ENCODE results near the gene PGAP6. TPM values are rescaled to one million over a fixed set of nuclear protein-coding genes. Genes with fewer than 3 reads are reported as not detected.

Gene PGAP6
- total RNA-seq, 4 donors from 2014 or later = 32.8 to 53.5 (median 46.3) TPM

- WGBS = 85% methylated on average over 16 of the region's 17 CpGs
- H3K4me3 ChIP-seq = no peak overlapping the region
- TF ChIP-seq POLR2AphosphoS5 (IDR thresholded peaks at IDR 0.05) (no peak), EP300 (IDR thresholded peaks at IDR 0.05) (no peak), POLR2A (IDR thresholded peaks at IDR 0.05; ENCODE audit: low read depth) (no peak), CTCF (IDR thresholded peaks at IDR 0.05) (no peak)
- H3K27me3 ChIP-seq = no peaks in the 10 kb centered on the region
- no peaks in the 10 kb centered on the region for H3K9me3 ChIP-seq
- no peak overlapping the region for H3K27ac ChIP-seq (replicated peaks in 1 of 4)
- intact Hi-C loops (cut with DNase I) = no loop called here
- peaks cover 27 to 65% (median 39%) of the 10 kb centered on the region in 4 donors for H3K4me1 ChIP-seq
- peaks cover 0 to 10% (median 5%) of the 10 kb centered on the region in 4 donors for H3K36me3 ChIP-seq
- no peak for DNase-seq (ENCODE audit: extremely low spot score)
Observed at GRCh38 chr16:324201-324450, 57.7 kb downstream of the PGAP6 start.

- 94% methylated on average over 7 of the region's 13 CpGs for WGBS
Observed at GRCh38 chr16:322476-323143, 59.2 kb downstream of the PGAP6 start.

GRCh38 chr16:321532-321931 is 60.2 kb downstream of the PGAP6 start:
- no peak overlapping the region for H3K4me3 ChIP-seq
- no peak for TF ChIP-seq CTCF (IDR thresholded peaks at IDR 0.05)
- TF ChIP-seq POLR2A (IDR thresholded peaks at IDR 0.05; ENCODE audit: low read depth) = no peak
- TF ChIP-seq EP300 (IDR thresholded peaks at IDR 0.05) = no peak
- TF ChIP-seq POLR2AphosphoS5 (IDR thresholded peaks at IDR 0.05) = no peak
- H3K9me3 ChIP-seq = no peaks in the 10 kb centered on the region
- H3K4me1 ChIP-seq = peaks cover 11 to 42% (median 16%) of the 10 kb centered on the region in 4 donors
- H3K27ac ChIP-seq (replicated peaks in 1 of 4) = no peak overlapping the region
- 77% methylated on average over 9 of the region's 9 CpGs for WGBS
- no peaks in the 10 kb centered on the region for H3K27me3 ChIP-seq
- no peak for DNase-seq (ENCODE audit: extremely low spot score)
- intact Hi-C loops (cut with DNase I) = no loop called here
- peaks cover 0 to 29% (median 16%) of the 10 kb centered on the region in 4 donors for H3K36me3 ChIP-seq

More at GRCh38 chr16:322476-323143, 59.2 kb downstream of the PGAP6 start:
- Histone ChIP-seq H3K36me3 (peaks cover 0 to 22% (median 16%) of the 10 kb centered on the region in 4 donors), H3K4me3 (no peak overlapping the region), H3K4me1 (peaks cover 19 to 53% (median 27%) of the 10 kb centered on the region in 4 donors), H3K27me3 (no peaks in the 10 kb centered on the region), H3K9me3 (no peaks in the 10 kb centered on the region), H3K27ac (replicated peaks in 1 of 4) (no peak overlapping the region)
- no peak for DNase-seq (ENCODE audit: extremely low spot score)
- intact Hi-C loops (cut with DNase I) = no loop called here
- TF ChIP-seq POLR2A (IDR thresholded peaks at IDR 0.05; ENCODE audit: low read depth) = no peak
- TF ChIP-seq CTCF (IDR thresholded peaks at IDR 0.05) = no peak
- no peak for TF ChIP-seq EP300 (IDR thresholded peaks at IDR 0.05)
- TF ChIP-seq POLR2AphosphoS5 (IDR thresholded peaks at IDR 0.05) = no peak

Other genes with a start within 250 kb of the PGAP6 start
- 10 to 100 TPM; 11.1 to 20.8 (median 14.1) TPM for gene NPRL3, start 243.3 kb downstream of the PGAP6 start, total RNA-seq
- gene HBZ, start 229.3 kb downstream of the PGAP6 start, total RNA-seq = not detected
- 1 to 10 TPM in 1 of 4 donors, not detected in 3; 3.8 TPM for gene HBM, start 216.0 kb downstream of the PGAP6 start, total RNA-seq
- gene HBA2, start 209.1 kb downstream of the PGAP6 start, total RNA-seq = 1,000 to 10,000 TPM in 1 of 4 donors, 100 to 1,000 TPM in 1, 10 to 100 TPM in 1, 1 to 10 TPM in 1; 1.7 to 1,686 (median 156) TPM
- 100 to 1,000 TPM in 1 of 4 donors, 10 to 100 TPM in 2, not detected in 1; 72.4 to 906 (median 98.6) TPM for gene HBA1, start 205.3 kb downstream of the PGAP6 start, total RNA-seq
- 1 to 10 TPM in 1 of 4 donors, not detected in 3; 1.2 TPM for gene HBQ1, start 201.5 kb downstream of the PGAP6 start, total RNA-seq
- gene LUC7L, start 152.5 kb downstream of the PGAP6 start, total RNA-seq = 10 to 100 TPM; 34.8 to 60.6 (median 50.2) TPM
- gene FAM234A, start 147.2 kb downstream of the PGAP6 start, total RNA-seq = 100 to 1,000 TPM in 1 of 4 donors, 10 to 100 TPM in 3; 61.0 to 129 (median 78.1) TPM
- gene RGS11, start 106.0 kb downstream of the PGAP6 start, total RNA-seq = 10 to 100 TPM in 2 of 4 donors, 1 to 10 TPM in 2; 7.1 to 18.2 (median 11.0) TPM
- 1 to 10 TPM in 3 of 4 donors, under 1 TPM in 1; 0.80 to 4.8 (median 3.0) TPM for gene ARHGDIG, start 101.4 kb downstream of the PGAP6 start, total RNA-seq
- 1 to 10 TPM in 2 of 4 donors, under 1 TPM in 1, not detected in 1; 0.23 to 1.2 (median 1.0) TPM for gene PDIA2, start 98.8 kb downstream of the PGAP6 start, total RNA-seq
- gene AXIN1, start 29.3 kb downstream of the PGAP6 start, total RNA-seq = 10 to 100 TPM; 24.1 to 56.2 (median 44.1) TPM
- 10 to 100 TPM; 53.6 to 93.8 (median 69.5) TPM for gene MRPL28, start 11.4 kb downstream of the PGAP6 start, total RNA-seq
- gene NME4, start 15.2 kb upstream of the PGAP6 start, total RNA-seq = 100 to 1,000 TPM; 114 to 158 (median 124) TPM
- gene DECR2, start 19.9 kb upstream of the PGAP6 start, total RNA-seq = 10 to 100 TPM; 11.8 to 18.3 (median 17.4) TPM
- gene RAB11FIP3, start 43.7 kb upstream of the PGAP6 start, total RNA-seq = 10 to 100 TPM; 50.3 to 77.9 (median 58.8) TPM
- 10 to 100 TPM; 24.9 to 44.7 (median 43.3) TPM for gene CAPN15, start 145.7 kb upstream of the PGAP6 start, total RNA-seq
- gene PRR35, start 178.4 kb upstream of the PGAP6 start, total RNA-seq = not detected
- gene NHLRC4, start 185.0 kb upstream of the PGAP6 start, total RNA-seq = 1 to 10 TPM; 1.2 to 2.6 (median 1.9) TPM
- gene PIGQ, start 188.0 kb upstream of the PGAP6 start, total RNA-seq = 10 to 100 TPM; 36.1 to 46.4 (median 40.7) TPM
- gene RAB40C, start 208.1 kb upstream of the PGAP6 start, total RNA-seq = 10 to 100 TPM; 20.8 to 25.3 (median 23.0) TPM
- under 1 TPM; 0.33 to 0.80 (median 0.43) TPM for gene WFIKKN1, start 249.0 kb upstream of the PGAP6 start, total RNA-seq

Data from esophagus muscularis mucosa (tissue), 4 donors.